DMS 273 (cell line): ENCODE measurements around the gene OR4Q3.
"Not testable (repeated sequence)": the region's sequence is repeated elsewhere in the genome, so short reads cannot be mapped to it uniquely, and the experiment has no call there.

Source experiments
- DNase-seq: peaks from one replicate; lab custom pipeline; 2025; ENCODE audit not compliant: unreplicated experiment; lab: John Stamatoyannopoulos, UW

Gene OR4Q3

DNA sequence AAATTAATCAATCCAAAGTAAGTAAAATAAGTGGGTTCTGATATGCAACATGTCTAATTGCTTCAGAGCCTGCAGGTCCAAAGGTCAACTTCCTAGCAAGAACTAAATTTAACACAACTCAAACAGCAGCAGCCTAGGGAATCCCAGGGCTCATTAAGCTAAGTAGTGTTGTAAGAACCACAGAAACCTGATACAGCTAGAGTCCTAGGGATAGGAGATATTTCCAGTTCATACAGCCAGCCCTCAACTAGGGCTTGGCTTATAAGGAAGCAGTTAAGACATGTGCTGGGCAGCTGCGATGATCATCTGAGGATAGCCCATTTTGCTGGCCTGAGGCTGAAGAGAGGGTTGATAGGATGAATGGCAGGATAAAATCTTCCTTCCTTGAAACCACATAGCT is at the start of gene OR4Q3:
OR4Q3 (plus strand) TSS at position 316 of the 400 bp plus-strand sequence.
- no peak for DNase-seq

DNA sequence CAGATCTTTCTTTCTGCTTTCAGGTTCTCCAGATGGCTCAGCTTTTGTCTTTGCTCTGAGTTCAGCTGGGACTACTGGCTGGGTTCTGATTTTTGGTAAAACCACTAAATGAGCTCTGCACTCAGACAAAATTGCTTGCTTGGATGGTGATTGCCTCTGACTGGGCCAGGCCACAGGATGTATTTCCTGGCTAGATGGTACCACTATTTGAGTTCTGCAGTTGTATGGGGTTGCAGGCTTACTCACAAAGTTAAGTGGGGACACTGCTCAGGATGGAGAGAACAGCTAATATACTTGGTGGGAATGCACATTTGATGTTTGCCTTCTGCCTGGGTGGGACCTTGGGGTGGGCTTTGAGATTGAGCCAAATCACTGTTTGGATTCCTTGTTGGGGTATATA is 14.0 kb upstream of the OR4Q3 start:
- no peak for DNase-seq

GRCh38 chr14:19729763-19730162 is 13.6 kb upstream of the OR4Q3 start:
- no peak for DNase-seq

GRCh38 chr14:19733893-19734292 is 9.5 kb upstream of the OR4Q3 start:
- not testable (repeated sequence) for DNase-seq

- DNase-seq, result not testable (repeated sequence)
Measured at GRCh38 chr14:19752316-19752715, 8.9 kb downstream of the OR4Q3 start.

GRCh38 chr14:19754172-19754571 is 10.8 kb downstream of the OR4Q3 start:
- DNase-seq, result no peak

DNA sequence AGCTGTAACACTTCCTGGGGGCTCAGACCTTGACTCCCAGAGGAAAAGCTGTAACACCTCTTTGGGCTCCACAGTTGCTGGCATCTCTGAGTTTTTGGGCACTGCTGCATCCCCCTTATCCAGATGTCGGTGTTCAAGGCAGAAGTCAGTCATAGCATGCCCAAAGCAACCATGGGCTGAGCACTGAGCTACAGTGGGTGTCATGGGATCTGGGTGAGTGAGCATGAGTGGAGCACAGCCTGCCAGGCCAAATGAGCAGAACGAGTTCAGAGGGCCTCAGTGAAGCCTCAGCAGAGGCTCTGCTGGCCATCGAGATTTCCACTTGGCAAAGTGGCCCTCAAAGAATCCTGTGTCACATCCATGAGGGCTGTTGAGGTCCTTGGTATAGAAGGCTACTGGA is 28.1 kb downstream of the OR4Q3 start:
- DNase-seq, result not testable (repeated sequence)

GRCh38 chr14:19771895-19772430 is 28.6 kb downstream of the OR4Q3 start:
- DNase-seq, result no peak

GRCh38 chr14:19772454-19772853 is 29.1 kb downstream of the OR4Q3 start:
- not testable (repeated sequence) for DNase-seq

- DNase-seq, result not testable (repeated sequence)
Measured at GRCh38 chr14:19773204-19773603, 29.8 kb downstream of the OR4Q3 start, which contains the start of gene OR4M1. Gene OR4M1 (plus strand): TSS chr14:19773504. CDS start chr14:19780323, 6,819 bp downstream.

- no peak for DNase-seq
Measured at GRCh38 chr14:19775587-19775986, 32.2 kb downstream of the OR4Q3 start.

GRCh38 chr14:19785848-19786247 is 42.5 kb downstream of the OR4Q3 start:
- DNase-seq, result not testable (repeated sequence)

DNA sequence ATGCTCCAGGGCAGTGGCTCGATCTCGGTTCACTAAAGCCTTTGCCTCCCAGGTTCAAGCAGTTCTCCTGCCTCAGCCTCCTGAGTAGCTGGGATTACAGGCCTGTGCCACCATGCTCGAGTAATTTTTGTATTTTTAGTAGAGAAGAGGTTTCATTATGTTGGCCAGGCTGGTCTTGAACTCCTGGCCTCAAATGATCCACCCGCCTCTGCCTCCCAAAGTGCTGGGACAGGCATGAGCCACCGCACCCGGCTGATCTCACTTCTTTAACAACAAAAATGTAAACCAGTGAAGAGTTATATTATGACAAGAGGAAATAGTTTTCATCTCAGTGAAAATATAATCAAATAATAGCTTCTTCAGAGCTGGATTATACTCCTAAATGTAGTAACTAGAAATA is 43.9 kb downstream of the OR4Q3 start:
- DNase-seq, result not testable (repeated sequence)

DNA sequence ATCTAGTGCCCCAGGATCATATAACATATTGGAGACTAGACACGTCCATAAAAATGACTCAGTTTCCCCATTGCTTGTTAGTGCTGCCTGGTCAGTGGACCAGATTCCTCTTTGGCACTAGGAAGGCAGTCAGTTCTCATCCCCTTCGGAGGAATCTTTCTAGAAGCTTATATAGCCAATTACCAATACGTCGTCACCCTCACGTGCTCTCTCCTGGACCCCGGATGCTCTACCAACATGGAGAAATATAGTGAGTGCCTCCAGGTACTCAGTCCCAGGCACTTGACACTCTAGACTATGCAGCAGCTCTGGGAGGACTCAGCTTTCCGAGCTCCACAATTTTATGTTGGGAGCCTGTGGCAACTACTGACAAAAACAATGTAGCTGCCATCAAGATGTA is 44.8 kb downstream of the OR4Q3 start:
- not testable (repeated sequence) for DNase-seq

DNA sequence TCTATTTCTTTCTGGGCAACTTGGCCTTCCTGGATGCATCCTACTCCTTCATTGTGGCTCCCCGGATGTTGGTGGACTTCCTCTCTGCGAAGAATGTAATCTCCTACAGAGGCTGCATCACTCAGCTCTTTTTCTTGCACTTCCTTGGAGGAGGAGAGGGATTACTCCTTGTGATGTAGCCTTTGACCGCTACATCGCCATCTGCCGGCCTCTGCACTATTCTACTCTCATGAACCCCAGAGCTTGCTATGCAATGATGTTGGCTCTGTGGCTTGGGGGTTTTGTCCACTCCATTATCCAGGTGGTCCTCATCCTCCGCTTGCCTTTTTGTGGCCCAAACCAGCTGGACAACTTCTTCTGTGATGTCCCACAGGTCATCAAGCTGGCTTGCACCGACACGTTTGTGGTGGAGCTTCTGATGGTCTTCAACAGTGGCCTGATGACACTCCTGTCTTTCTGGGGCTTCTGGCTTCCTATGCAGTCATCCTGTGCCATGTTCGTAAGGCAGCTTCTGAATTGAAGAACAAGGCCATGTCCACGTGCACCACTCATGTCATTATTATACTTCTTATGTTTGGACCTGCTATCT is 53.2 kb downstream of the OR4Q3 start:
- peak; percentile 19 for DNase-seq
